ENCODE results near the gene MIAT.
A peak's percentile ranks its signal among the peaks of the same experiment; 100 is the strongest.

Gene MIAT

GRCh38 chr22:26665813-26666231 is 8.4 kb downstream of the MIAT start:
- TF ChIP-seq CTCF (conservative IDR thresholded peaks at IDR 0.05; ENCODE audit: control insufficient read depth, insufficient read depth, low read depth, low read length), result no peak
- peak; percentile 60 for DNase-seq (ENCODE audit: low read depth)
- H3K4me3 ChIP-seq (ENCODE audit: control insufficient read depth, low read depth, low read length), result no peak overlapping the region

- H3K4me3 ChIP-seq (ENCODE audit: control insufficient read depth, low read depth, low read length), result no peak overlapping the region
- no peak for TF ChIP-seq CTCF (conservative IDR thresholded peaks at IDR 0.05; ENCODE audit: control insufficient read depth, insufficient read depth, low read depth, low read length)
- no peak for DNase-seq (ENCODE audit: low read depth)
Observed at GRCh38 chr22:26667140-26667539, 9.8 kb downstream of the MIAT start.

- TF ChIP-seq CTCF (conservative IDR thresholded peaks at IDR 0.05; ENCODE audit: control insufficient read depth, insufficient read depth, low read depth, low read length), result peak; percentile 32
- peak; percentile 40 for DNase-seq (ENCODE audit: low read depth)
- H3K4me3 ChIP-seq (ENCODE audit: control insufficient read depth, low read depth, low read length), result no peak overlapping the region
Observed at GRCh38 chr22:26669060-26669481, 11.7 kb downstream of the MIAT start.

- no peak for DNase-seq (ENCODE audit: low read depth)
- H3K4me3 ChIP-seq (ENCODE audit: control insufficient read depth, low read depth, low read length), result no peak overlapping the region
- no peak for TF ChIP-seq CTCF (conservative IDR thresholded peaks at IDR 0.05; ENCODE audit: control insufficient read depth, insufficient read depth, low read depth, low read length)
Observed at GRCh38 chr22:26670459-26670858, 13.1 kb downstream of the MIAT start.

- no peak overlapping the region for H3K4me3 ChIP-seq (ENCODE audit: control insufficient read depth, low read depth, low read length)
- no peak for DNase-seq (ENCODE audit: low read depth)
- TF ChIP-seq CTCF (conservative IDR thresholded peaks at IDR 0.05; ENCODE audit: control insufficient read depth, insufficient read depth, low read depth, low read length), result no peak
Observed at GRCh38 chr22:26671317-26672059, 14.1 kb downstream of the MIAT start.

GRCh38 chr22:26672060-26672471 is 14.7 kb downstream of the MIAT start:
- no peak for TF ChIP-seq CTCF (conservative IDR thresholded peaks at IDR 0.05; ENCODE audit: control insufficient read depth, insufficient read depth, low read depth, low read length)
- peak overlapping the region; percentile 90 for H3K4me3 ChIP-seq (ENCODE audit: control insufficient read depth, low read depth, low read length)
- DNase-seq (ENCODE audit: low read depth), result no peak

Measured in fibroblast of mammary gland (primary cell).